ENCODE results near the gene RIMBP3C.
"Not testable (repeated sequence)": the region's sequence is repeated elsewhere in the genome, so short reads cannot be mapped to it uniquely, and the experiment has no call there.

Gene RIMBP3C

DNA sequence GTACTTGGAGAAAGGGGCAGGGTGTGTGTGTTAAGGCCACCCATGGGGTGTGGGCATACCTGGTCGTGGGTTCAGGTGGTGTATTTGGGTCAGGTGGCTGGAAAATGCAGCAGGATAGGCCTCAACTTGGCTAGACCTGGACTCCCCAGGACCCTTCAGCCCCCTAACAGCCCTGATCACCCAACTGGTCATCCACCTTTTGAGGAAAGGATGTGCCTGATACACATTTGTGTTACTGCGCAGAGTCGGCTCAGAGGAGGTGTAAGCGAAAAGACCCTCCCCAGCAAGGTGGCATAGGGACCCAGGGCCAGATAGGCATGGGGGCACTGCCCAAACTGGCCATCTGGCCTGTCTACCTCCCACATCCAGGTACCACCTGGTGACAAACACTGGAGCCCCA lies at the start of gene RIMBP3C:
TSS of gene RIMBP3C (minus strand) at position 101 of the 400 bp plus-strand sequence. CDS start 485 bp downstream, outside the sequence.
- not testable (repeated sequence) for DNase-seq

DNA sequence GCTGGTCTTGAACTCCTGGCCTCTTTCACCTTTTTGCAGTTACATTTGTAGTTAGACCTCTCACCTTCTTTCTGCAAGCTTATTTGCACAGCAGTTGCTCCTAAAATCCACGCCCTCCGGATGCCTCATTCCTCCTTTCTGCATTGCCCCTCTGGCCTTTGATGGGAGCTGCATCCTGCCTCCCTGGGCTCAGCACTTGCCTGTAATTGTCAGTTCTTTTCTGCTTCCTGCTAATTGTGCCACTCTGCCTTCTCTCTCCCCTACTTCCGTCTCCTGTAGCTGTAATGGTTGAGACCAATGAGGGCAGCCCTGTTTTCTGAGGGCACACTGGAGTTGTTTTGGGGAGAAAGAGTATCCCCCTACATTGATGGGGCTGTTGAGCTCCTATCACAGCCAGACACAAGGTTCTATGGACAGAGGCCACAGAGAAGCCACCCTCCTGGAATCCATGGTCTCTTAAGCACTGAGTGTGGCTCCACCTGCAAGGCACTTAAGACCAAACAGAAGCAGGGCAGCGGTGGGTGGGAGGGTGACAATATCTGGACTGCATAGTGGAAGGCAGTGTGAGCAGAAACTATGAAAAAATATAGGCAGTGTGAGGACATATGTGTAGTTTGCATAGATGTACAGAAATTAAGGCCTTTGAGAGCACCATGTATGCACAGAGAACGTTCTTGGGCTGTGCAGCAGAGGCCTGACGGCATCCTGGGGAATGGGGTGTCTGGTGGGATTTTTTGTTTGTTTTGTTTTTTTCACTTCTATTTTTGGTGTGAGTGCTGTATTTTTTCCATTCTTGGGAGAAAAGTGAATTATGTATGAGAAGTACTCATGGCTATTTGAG lies 48.0 kb upstream of the RIMBP3C start:
- no peak for DNase-seq

GRCh38 chr22:21598302-21598701 lies 47.0 kb upstream of the RIMBP3C start:
- DNase-seq = no peak

DNA sequence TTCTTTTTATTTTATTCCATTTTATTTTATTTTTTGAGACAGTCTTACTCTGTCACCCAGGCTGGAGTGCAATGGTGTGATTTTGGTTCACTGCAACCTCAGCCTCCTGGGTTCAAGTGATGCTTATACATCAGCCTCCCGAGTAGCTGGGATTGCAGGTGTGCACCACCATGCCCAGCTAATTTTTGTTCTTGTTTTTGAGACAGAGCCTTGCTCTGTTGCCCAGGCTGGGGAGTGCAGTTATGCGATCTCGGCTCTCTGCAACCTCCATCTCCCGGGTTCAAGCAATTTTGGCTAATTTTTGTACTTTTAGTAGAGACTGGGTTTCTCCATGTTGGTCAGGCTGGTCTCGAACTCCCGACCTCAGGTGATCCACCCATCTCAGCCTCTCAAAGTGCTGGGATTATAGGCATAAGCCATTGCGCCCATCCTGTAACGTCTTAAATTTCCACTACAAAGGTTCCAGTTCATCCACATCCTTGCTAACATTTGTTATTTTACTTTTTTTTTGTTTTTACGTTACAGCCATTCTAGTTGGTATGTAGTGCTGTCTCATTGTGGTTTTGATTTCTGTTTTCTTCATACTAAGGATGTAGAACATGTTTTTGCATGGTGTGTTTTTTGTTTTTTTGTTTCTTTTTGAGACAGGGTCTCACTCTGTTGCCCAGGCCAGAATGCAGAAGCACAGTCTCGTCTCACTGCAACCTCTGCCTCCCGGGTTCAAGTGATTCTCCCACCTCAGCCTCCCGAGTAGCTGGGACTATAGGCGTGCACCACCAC lies 45.3 kb upstream of the RIMBP3C start:
- not testable (repeated sequence) for DNase-seq

DNA sequence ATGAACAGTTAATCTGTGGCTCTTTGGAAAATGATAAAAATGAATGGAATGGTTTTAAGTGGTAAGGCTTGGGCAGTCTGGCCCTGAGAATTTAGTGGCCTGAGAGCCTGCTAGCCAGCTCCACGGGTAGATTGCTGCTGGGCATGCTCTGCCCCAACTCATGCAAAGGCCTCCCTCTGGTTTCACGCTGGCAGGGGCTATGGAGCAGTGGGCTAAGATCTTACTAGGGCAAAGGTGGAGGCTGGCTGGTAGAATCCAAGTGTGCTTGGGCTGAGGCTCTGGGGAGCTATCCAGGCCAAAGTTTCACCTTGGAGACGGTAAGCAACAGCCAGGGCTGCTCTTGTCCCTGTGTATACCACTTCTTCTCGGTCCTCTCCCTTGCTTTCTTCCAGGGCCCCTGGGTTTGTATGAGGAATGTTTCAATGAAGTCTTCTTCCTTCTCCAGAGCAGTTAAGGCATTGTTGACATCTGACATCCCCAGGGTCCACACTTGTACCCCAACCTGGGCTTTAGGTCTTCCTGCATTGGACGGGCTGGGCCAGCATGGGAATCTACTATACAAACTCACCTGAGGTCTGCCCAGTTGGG lies 43.7 kb upstream of the RIMBP3C start:
- no peak for DNase-seq

DNA sequence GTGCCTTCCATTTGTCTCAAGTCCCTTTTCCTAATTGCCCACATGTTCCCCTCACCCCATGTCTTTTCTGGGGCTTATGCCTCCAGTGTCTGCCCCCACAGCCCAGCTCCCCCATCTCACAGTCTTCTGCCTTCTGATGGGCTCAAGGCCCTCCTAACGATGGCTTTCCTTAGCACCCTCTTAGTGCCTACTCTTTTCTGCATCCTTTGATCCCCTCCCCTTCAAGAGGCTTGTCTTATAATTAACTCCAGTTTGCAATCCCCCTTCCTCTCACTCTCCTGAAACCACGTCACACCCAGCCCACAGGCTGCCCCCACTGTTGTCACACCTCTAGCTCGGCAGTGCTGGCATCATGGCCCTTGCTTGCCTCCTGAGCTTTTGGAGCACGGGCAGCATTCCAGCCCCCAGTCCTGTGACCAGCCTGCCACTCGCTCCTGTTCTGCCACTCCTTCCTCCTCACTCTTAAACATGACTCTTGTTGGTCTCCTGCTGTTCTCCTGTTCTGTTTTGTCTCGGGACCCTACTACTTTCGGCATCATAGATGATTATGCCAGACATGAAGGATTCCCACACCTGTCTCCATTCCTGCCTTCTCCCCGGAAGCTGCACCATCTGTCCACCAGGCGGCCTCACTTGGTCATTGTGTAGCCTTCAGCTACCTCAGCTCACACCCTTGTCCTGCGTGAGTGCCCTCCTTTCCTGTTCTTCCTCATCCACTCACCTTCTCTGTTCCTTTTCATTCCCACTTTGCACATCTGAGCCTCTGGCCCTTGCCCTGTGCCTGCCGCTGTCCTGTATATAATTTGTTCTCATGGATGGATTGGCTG lies 42.4 kb upstream of the RIMBP3C start:
- DNase-seq = no peak

DNA sequence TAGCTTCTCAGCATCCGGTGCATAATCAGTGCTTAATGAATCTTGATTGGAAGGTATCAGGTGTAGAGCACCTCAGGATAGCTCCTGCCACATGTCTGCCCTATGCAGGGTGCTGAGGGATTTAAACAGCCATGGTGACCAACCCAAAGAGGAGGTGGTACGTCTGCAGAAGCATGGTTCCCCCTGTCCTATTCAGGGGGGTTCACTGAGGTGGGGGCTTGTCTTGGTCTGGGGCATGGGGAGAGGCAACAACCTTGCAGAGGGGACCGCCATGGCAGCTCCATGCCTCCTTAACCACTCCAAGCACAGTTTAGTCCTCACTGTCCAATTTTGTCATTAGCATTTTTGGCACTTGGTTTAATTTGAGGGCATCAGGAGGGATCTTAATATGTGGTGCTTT lies 41.2 kb upstream of the RIMBP3C start:
- DNase-seq = no peak

GRCh38 chr22:21591695-21592094 lies 40.4 kb upstream of the RIMBP3C start:
- no peak for DNase-seq

DNA sequence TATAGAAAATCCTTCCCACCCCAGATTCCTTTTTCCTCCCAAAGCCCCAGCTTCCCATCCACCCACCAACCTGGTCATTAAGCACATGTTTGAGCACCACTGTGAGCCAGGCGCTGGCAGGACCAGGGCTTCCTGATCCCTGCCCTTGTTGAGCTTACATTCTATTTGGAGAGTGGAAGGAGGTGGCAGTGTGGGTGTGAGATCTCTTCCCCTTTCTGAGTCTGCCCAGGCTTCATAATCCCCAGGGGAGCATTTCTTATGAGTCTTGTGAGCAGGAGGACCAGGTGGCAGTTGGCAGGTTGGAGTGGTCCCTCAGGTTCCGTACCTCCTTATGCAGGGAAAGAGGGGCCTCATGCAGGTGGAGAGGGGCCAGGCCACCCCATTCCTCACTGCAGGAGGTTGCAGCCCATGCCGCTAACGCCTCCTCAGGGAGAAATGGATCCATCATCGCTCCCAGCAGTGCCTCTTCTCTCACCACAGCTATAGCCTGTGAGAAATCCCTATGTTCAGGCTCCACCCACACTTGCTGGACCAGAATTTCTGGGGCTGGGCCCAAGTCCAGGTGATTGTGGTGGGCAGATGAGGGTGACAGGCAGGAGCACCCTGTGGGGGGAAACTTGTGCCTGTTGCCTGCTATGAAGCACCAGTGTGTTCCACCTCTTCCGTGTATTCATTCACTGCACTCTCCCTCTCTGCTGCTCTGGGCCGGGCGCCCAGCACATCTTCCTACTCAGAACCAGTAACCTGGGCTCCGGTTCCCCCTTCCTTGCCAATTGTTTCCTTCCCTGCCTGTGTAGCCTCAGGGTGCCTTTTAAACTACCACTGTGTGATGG lies 39.8 kb upstream of the RIMBP3C start:
- no peak for DNase-seq

- peak in 1 of 2 experiments; percentile 11 for DNase-seq
These were observed 38.1 kb upstream of the RIMBP3C start for GRCh38 chr22:21589396-21589795.

DNA sequence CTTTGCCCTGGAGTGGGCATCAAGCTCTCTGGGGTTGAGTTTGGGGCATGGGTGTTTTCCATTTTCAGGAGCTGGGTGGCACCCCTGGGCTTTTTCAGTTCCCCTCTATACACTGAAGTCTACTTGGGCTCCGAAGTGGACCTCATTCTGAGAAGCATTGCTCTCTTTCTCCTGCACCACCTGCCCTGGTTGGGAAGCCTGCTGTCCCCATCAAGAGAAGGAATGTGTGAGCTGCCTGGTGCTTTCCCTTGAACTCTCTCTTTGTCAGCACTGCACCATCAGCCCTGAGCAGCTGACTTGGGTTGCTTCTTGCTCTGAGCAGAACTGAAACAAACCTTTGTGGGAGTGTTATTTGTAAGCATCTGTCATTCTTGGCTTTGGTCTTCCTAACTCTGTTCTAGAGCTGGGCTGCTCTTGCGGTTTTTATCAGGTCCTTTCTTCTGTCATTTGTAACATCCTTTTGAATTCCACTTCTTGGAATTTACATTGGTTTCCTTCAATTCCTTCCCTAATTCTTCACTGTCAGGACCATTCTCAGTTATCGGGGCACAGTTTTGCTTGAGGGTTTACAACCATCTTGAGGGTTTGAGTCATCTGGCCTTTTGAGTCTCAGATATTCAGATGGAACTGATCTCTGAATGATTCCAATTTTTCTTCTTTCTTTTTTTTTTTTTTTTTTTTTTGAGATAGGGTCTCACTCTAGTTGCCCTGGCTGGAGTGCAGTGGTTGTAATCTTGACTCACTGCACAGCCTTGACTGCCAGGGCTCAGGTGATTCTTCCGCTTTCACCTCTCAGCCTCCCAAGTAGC lies 36.7 kb upstream of the RIMBP3C start:
- DNase-seq = no peak

GRCh38 chr22:21585389-21585788 lies 34.1 kb upstream of the RIMBP3C start:
- DNase-seq = no peak

DNA sequence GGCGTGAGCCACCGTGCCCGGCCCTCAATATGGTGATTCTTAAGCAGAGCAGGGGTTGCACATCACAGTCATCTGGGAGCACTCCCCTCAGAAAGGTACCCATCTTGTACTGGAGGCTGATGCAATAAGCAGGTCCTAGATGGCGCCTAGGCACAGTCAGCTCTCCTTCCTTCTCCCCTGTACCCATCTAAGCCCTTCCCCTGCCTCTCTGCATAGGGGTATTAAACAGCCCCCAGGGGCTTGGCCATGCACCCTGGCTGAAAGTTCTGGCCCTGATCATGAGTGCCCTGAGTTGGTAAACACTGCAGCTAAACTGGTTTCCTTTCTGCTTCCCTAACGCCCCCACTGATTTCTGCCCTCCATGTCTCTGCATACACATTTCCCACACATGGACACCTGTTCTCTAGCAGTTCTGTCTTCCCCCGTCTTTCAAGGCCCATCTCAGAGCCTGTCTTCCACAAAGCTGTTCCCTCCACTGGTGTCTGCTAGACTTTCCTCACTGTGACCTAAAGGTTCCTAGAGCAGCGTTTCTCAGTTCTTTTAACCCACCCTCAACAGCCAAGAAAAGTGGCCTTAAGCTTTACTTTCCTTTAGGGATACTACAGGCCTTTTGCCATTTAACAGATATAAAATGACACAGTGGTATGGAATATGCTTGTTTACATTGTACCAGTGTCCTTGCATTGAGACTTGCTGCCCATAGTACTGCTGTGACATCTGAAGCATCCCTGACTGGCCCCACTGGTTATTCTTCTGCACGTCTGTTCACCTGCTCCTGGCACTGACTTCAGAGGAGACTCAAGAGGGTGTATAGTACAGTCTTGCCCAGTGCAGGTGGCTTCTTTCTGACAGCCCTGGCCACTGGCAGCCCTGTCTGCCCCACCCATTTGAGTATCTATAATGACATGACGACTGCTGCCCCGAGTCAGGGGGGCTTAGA lies 31.8 kb upstream of the RIMBP3C start:
- DNase-seq = no peak

- not testable (repeated sequence) for DNase-seq
These were observed 29.9 kb upstream of the RIMBP3C start for GRCh38 chr22:21581009-21581713.

DNA sequence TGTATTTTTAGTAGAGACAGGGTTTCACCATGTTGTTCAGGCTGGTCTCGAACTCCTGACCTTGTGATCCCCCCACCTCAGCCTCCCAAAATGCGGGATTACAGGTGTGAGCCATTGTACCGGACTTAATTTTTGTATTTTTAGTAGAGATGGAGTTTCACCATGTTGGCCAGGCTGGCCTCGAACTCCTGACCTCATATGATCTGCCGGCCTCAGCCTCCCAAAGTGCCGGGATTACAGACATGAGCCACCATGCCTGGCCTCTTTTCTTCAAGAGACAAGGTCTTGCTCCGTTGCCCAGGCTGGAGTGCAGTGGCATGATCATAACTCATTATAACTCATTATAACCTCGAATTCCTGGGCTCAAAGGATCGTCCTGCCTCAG lies 29.4 kb upstream of the RIMBP3C start:
- not testable (repeated sequence) for DNase-seq

DNA sequence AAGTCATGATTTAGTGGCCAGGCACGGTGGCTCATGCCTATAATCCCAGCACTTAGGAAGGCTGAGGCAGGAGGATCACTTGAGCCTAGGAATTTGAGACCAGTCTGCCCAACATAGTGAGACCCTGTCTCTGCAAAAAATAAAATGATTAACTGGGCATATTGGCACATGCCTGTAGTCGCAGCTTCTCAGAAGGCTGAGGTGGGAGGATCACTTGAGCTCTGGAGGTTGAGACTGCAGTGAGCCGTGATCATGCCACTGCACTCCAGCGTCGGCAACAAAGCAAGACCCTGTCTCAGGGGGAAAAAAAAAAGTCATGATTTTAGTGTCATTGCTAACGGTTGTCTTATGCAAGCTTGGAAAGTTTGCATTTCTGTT lies 28.2 kb upstream of the RIMBP3C start:
- no peak for DNase-seq

DNA sequence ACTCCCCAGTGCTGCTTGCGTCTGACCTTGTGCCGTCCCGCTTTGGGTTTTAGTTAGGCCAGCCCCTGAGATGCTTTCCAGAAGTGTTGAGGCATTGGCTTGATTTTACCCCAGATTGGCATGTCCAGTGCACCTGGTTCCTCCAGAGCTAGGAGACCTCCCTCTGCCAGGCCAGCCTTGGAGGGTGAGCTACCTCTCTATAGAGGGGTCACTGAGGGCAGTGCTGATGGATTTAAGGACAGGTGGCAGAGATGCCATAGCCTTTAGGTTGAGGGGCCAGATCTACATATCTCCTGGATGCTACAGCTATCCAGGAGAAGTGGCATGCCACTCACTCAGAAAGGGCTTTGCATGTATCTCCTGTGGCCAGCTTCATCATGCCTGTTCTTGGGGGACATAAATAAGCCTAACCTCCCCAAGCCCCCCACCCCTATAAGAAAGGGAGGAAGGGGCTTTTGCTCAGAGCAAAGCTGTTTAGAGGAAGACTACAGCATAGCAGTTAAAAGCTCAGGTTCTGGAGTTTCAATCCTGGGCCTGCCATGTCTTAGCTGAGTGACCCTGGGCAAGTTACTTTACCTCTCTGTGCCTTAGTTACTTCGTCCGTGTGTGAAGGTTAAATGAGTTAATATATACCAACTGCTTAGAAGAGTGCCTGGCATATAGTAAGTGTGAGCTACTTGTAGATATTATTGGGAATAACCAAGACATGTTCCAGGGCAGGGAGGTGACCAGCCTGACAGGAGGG lies 22.7 kb upstream of the RIMBP3C start:
- no peak for DNase-seq

DNA sequence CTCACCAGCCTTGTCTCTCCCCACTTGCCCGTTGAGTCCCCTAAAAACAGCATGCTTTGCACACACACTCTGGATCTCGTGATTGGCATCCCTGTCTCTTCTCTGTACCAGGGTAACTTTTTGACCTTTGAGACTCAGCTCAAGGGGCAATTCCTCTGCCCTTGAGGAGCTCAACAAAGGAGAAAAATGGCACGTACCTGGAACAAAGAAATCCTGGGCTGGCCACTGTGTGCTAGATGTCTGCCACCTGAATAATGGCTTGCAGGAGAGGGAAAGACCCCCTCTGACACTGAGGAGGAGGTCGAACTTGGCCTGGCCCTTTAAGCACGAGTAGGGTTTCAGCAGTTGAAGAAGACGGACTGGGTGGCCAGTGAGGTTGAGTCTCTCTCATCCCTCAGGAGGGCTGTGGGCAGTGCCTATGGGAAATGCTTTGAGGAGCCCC lies 22.1 kb upstream of the RIMBP3C start:
- no peak for DNase-seq
